Esophagus squamous epithelium (tissue), 5 donors: ENCODE data around the gene NSA2. TPM values are rescaled to one million over a fixed set of nuclear protein-coding genes. Genes with fewer than 3 reads are reported as not detected.

Experiments used
- DNase-seq: peaks from one replicate; lab custom pipeline; 2025; lab: John Stamatoyannopoulos, UW
- H3K27ac ChIP-seq, 4 donors: fragments of 200-600 bp; sonication (generic); one replicate each; pipeline ENCODE4 v1.5.1; 2016 to 2019; ENCODE audit warnings: mild to moderate bottlenecking in 1 of 4
- H3K27me3 ChIP-seq, 4 donors: fragments of 200-600 bp; sonication (generic); 1 replicate in 3 of 4; 2 replicates in 1 of 4; pipeline versions ENCODE4 v1.5.1 to v1.6.0; 2017 to 2021; ENCODE audit warnings: antibody characterized with exemption in 1 of 4
- H3K36me3 ChIP-seq, 3 donors: fragments of 200-600 bp; sonication (generic); one replicate each; pipeline ENCODE4 v1.5.1; 2016 to 2019
- H3K4me1 ChIP-seq, 3 donors: fragments of 200-600 bp; sonication (generic); one replicate each; pipeline ENCODE4 v1.5.1; 2017 to 2019
- H3K4me3 ChIP-seq, 4 donors: fragments of 200-600 bp; sonication (generic); 1 replicate in 3 of 4; 2 replicates in 1 of 4; pipeline ENCODE4 v1.5.1; 2016 to 2019; ENCODE audit warnings: mild to moderate bottlenecking in 2 of 4, moderate library complexity in 1 of 4
- H3K9me3 ChIP-seq, 3 donors: fragments of 200-600 bp; sonication (generic); one replicate each; pipeline ENCODE4 v1.5.1; 2016 to 2019
- POLR2A ChIP-seq, 4 donors: fragments of 450-650 bp; IDR thresholded peaks; one replicate each; pipeline ENCODE4 v1.6.1; 2017; ENCODE audit warnings: antibody characterized with exemption in 4 of 4, mild to moderate bottlenecking in 4 of 4, moderate library complexity in 3 of 4
- WGBS, 2 donors: methylation state at CpG; one replicate each; pipeline ENCODE4 v1.1.5; 2018; 5-methylcytosine and 5-hydroxymethylcytosine counted together
- intact Hi-C: fragments of 100-400 bp; cut with DNase I; formaldehyde crosslinking; loops from one replicate; pipeline ENCODE4 v1.15.0; 2022
- small RNA-seq, 4 donors: library from RNA; depleted of rRNA; stranded (forward); fragments of <200 nt; gene quantifications; one replicate each; pipeline ENCODE3, GENCODE V24; 2016
- total RNA-seq, 4 donors: library from RNA; depleted of rRNA; stranded (reverse); fragments of >200 nt; gene quantifications; one replicate each; pipeline ENCODE4 v1.1.0, GENCODE V29; 2016
- TF ChIP-seq, protein P1 (sequence below), 6 experiments: fragments of 450-650 bp in 4 of 6; fragments of 200-600 bp in 2 of 6; sonication (generic) in 2 of 6; IDR thresholded peaks; one replicate each; pipeline ENCODE4 v1.5.1; 2016 to 2019; ENCODE audit warnings: antibody characterized with exemption in 6 of 6, mild to moderate bottlenecking in 4 of 6, moderate library complexity in 4 of 6
- donor health status: DM: yes; HTN: yes; CAD: no.

The NSA2 gene
- total RNA-seq, 4 donors from 2014 or later, result 49.8 to 119 (median 82.7) TPM

DNA sequence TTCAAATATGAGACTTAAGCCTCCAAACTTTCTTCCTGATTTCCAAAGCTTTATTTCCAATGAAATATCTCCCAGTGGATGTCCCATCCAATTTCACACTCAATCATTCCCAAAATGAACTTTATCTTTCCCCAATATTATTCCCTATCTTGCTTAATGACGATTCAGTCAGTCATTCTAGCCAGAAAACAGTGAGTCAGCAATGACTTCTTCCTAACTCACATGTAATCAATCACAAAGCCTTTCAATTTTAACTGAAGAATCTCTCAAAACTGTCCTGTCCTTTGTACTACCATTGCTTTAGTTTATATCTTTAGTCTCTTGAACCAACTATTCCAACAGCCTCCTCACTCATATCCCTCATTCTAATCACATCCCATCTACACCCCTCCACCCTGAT lies 34.9 kb downstream of the NSA2 start:
- Histone ChIP-seq H3K4me3 (no peak overlapping the region), H3K9me3 (no peaks in the 10 kb centered on the region), H3K27ac (no peak overlapping the region), H3K27me3 (no peaks in the 10 kb centered on the region), H3K4me1 (no peaks in the 10 kb centered on the region), H3K36me3 (no peaks in the 10 kb centered on the region)
- DNase-seq, result no peak
- 16 to 21% methylated on average over 1 of the region's 1 CpG for WGBS, 2 donors
- TF ChIP-seq POLR2A (IDR thresholded peaks at IDR 0.05), result no peak
- TF ChIP-seq, protein P1, sequence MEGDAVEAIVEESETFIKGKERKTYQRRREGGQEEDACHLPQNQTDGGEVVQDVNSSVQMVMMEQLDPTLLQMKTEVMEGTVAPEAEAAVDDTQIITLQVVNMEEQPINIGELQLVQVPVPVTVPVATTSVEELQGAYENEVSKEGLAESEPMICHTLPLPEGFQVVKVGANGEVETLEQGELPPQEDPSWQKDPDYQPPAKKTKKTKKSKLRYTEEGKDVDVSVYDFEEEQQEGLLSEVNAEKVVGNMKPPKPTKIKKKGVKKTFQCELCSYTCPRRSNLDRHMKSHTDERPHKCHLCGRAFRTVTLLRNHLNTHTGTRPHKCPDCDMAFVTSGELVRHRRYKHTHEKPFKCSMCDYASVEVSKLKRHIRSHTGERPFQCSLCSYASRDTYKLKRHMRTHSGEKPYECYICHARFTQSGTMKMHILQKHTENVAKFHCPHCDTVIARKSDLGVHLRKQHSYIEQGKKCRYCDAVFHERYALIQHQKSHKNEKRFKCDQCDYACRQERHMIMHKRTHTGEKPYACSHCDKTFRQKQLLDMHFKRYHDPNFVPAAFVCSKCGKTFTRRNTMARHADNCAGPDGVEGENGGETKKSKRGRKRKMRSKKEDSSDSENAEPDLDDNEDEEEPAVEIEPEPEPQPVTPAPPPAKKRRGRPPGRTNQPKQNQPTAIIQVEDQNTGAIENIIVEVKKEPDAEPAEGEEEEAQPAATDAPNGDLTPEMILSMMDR (IDR thresholded peaks at IDR 0.05), result no peak
- intact Hi-C loops, result no loop called here

DNA sequence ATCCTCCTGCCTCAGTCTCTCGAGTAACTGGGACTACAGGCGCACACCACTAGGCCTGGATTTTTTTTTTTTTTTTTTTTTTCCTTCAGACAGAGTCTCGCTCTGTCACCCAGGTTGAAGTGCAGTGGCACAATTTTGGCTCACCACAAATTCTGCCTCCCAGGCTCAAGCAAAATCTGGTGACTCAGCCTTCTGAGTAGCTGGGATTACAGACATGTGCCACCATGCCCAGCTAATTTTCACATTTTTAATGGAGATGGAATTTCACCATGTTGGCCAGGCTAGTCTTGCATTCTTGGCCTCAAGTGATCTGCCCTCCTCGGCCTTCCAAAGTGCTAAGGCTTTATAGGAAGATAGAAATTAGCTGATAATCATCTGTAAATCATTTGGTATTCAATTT lies 43.9 kb downstream of the NSA2 start:
- Histone ChIP-seq H3K36me3 (no peaks in the 10 kb centered on the region), H3K9me3 (no peaks in the 10 kb centered on the region), H3K27ac (no peak overlapping the region), H3K4me3 (no peak overlapping the region), H3K4me1 (no peaks in the 10 kb centered on the region), H3K27me3 (no peaks in the 10 kb centered on the region)
- no peak for DNase-seq
- intact Hi-C loops, result no loop called here
- 47 to 53% methylated on average over 4 of the region's 4 CpGs for WGBS, 2 donors
- no peak for TF ChIP-seq POLR2A (IDR thresholded peaks at IDR 0.05)
- TF ChIP-seq, protein P1 (IDR thresholded peaks at IDR 0.05), result no peak

DNA sequence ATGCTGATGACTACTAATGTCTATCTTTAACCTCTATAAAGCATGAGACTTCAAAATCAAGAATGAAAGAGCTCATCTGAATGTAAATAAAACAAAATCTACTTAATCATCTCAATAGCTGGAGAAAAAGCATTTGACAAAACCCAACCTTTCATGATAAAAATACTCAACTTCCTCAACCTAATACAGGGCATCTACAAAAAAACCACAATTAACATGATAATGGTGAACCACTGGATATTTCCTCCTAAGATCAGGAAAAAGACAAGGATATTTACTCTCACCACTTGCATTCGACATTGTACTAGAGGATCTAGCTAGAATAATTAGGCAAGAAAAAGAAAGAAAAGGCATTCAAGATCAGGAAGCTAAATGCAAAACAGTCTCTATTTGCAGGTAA lies 49.8 kb downstream of the NSA2 start:
- Histone ChIP-seq H3K27me3 (no peaks in the 10 kb centered on the region), H3K27ac (no peak overlapping the region), H3K9me3 (no peaks in the 10 kb centered on the region), H3K4me3 (no peak overlapping the region), H3K4me1 (no peaks in the 10 kb centered on the region), H3K36me3 (no peaks in the 10 kb centered on the region)
- WGBS, 2 donors, result 36 to 67% methylated on average over 1 of the region's 1 CpG
- DNase-seq, result no peak
- TF ChIP-seq POLR2A (IDR thresholded peaks at IDR 0.05), result no peak
- TF ChIP-seq, protein P1 (IDR thresholded peaks at IDR 0.05), result no peak
- intact Hi-C loops, result no loop called here

DNA sequence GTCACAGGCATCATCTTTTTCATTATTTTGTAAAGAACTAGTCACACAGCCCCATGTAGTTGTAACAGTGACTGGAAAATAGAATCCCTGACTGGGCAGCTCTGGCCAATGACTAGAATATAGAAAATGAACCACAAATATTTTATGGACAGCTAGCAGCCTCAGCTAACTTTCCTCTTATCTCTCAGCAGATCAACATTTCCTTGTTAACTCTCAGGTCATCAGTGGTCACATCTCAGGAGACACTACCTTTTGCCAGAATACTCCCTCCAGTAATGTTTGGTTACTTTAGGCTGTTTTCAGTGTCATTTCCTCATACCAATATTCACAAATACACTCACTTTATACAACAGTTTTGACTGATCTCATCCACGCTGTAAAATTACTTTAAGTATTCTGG lies 55.2 kb downstream of the NSA2 start:
- WGBS, 2 donors, result 90 to 94% methylated on average over 1 of the region's 1 CpG
- TF ChIP-seq POLR2A (IDR thresholded peaks at IDR 0.05), result no peak
- TF ChIP-seq, protein P1 (IDR thresholded peaks at IDR 0.05), result no peak
- no peaks in the 10 kb centered on the region for H3K9me3 ChIP-seq
- no peaks in the 10 kb centered on the region for H3K36me3 ChIP-seq
- H3K27ac ChIP-seq, result no peak overlapping the region
- intact Hi-C loops, result no loop called here
- no peaks in the 10 kb centered on the region for H3K27me3 ChIP-seq
- no peak overlapping the region for H3K4me3 ChIP-seq
- DNase-seq, result no peak
- no peaks in the 10 kb centered on the region for H3K4me1 ChIP-seq

DNA sequence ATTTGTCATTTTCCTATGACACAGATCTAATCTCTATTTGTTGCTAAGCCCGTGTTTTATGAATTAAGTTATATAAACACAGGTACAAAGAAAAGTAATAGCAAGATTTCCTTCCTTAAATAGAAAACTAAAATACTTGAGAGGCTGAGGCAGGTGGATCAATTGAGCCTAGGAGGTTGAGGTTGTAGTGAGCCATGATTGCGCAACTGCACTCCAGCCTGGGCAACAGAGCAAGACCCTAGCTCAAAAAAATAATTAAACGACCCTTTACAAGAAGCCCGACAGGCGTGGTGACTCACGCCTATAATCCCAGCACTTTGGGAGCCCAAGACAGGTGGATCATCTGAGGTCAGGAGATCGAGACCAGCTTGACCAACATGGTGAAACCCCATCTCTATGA lies 62.4 kb downstream of the NSA2 start:
- H3K4me1 ChIP-seq, result no peaks in the 10 kb centered on the region
- no peak for DNase-seq
- 80 to 85% methylated on average over 7 of the region's 7 CpGs for WGBS, 2 donors

More for the DNA sequence above, 62.4 kb downstream of the NSA2 start:
- no peaks in the 10 kb centered on the region for H3K27me3 ChIP-seq
- no peak overlapping the region for H3K27ac ChIP-seq
- H3K36me3 ChIP-seq, result no peaks in the 10 kb centered on the region
- TF ChIP-seq POLR2A (IDR thresholded peaks at IDR 0.05), result no peak
- TF ChIP-seq, protein P1 (IDR thresholded peaks at IDR 0.05), result no peak
- no peak overlapping the region for H3K4me3 ChIP-seq
- intact Hi-C loops, result no loop called here
- H3K9me3 ChIP-seq, result no peaks in the 10 kb centered on the region

Small RNA genes lying within 50 kb of the gene (small RNA-seq; reads per million reads assigned to genes)
- gene RNU6-658P, result 0 reads per million in 4 donors

Other genes starting within 250 kb of the NSA2 start
- gene ENC1, start 126.5 kb upstream of the NSA2 start, total RNA-seq, result 1 to 10 TPM; 3.8 to 6.4 (median 3.9) TPM
- gene HEXB, start 82.0 kb upstream of the NSA2 start, total RNA-seq, result 10 to 100 TPM; 26.7 to 76.4 (median 62.1) TPM
- gene GFM2, start 132 bp upstream of the NSA2 start, total RNA-seq, result 10 to 100 TPM; 10.2 to 26.4 (median 19.6) TPM
- gene FAM169A, start 99.1 kb downstream of the NSA2 start, total RNA-seq, result 1 to 10 TPM in 3 of 4 donors, under 1 TPM in 1; 0.30 to 5.8 (median 3.1) TPM